HG02970 (cell line): ENCODE results near the gene CEL.
A peak's percentile ranks its signal among the peaks of the same experiment; 100 is the strongest.

Source experiments
- ATAC-seq: cut with Tn5 transposase; IDR thresholded peaks from one replicate; pipeline ENCODE4 v1.9.1; 2021; ENCODE audit warnings: mild to moderate bottlenecking, moderate library complexity, moderate number of reproducible peaks; ENCODE audit not compliant: unreplicated experiment, low FRiP score

Gene CEL

GRCh38 chr9:133113949-133114885 lies 52.4 kb downstream of the CEL start:
- ATAC-seq, result no peak

- ATAC-seq, result no peak
Measured at GRCh38 chr9:133114886-133115603, 53.3 kb downstream of the CEL start.

GRCh38 chr9:133115604-133116345 lies 54.0 kb downstream of the CEL start:
- peak; percentile 53 for ATAC-seq

GRCh38 chr9:133116346-133117231 lies 54.8 kb downstream of the CEL start:
- no peak for ATAC-seq

- ATAC-seq, result no peak
Measured at GRCh38 chr9:133117271-133118178, 55.7 kb downstream of the CEL start.

GRCh38 chr9:133118179-133118520 lies 56.4 kb downstream of the CEL start:
- no peak for ATAC-seq

GRCh38 chr9:133118568-133118967 lies 56.8 kb downstream of the CEL start:
- ATAC-seq, result no peak

GRCh38 chr9:133119103-133119845 lies 57.5 kb downstream of the CEL start:
- ATAC-seq, result no peak

GRCh38 chr9:133119846-133120500 lies 58.2 kb downstream of the CEL start:
- ATAC-seq, result no peak

- ATAC-seq, result peak; percentile 9
Measured at GRCh38 chr9:133120501-133121197, 58.9 kb downstream of the CEL start.
